SK-N-SH (cell line): Measurements from ENCODE around the gene ABLIM2. TPM values are rescaled to one million over a fixed set of nuclear protein-coding genes. Genes with fewer than 3 reads are reported as not detected.

ENCODE experiments used
- CTCF ChIA-PET: fragments of 300-600, 350-600 bp; formaldehyde crosslinking; extraction: SDS; loops from one replicate; lab custom pipeline; 2021; lab: Yijun Ruan, JAX
- POLR2A ChIA-PET: fragments of 350-600 bp; sonication (Branson Sonifier 250); formaldehyde crosslinking; extraction: SDS; loops from one replicate; lab custom pipeline; 2020; ENCODE audit warnings: antibody characterized with exemption, inconsistent platforms; lab: Yijun Ruan, JAX
- DNase-seq: peaks from one replicate; pipeline ENCODE4 v3.0.0; 2012
- H2AFZ ChIP-seq: fragments of 200-600 bp; sonication (generic); 2 replicates; pipeline ENCODE4 v1.8.1; 2016; ENCODE audit warnings: antibody characterized with exemption, mild to moderate bottlenecking, low read depth
- H3F3A ChIP-seq: fragments of 200-600 bp; sonication (generic); replicated peaks from 2 replicates; pipeline ENCODE3; 2016; ENCODE audit warnings: antibody characterized with exemption, mild to moderate bottlenecking; ENCODE audit not compliant: insufficient read depth
- H3K27ac ChIP-seq, 2 experiments: fragments of 200-500 bp in 1 of 2; fragments of 200-600 bp in 1 of 2; sonication (Bioruptor generic) in 1 of 2; sonication (generic), shearing (Covaris generic) in 1 of 2; 2 replicates each; pipeline versions ENCODE4 v1.5.1 to v1.6.1; 2014 to 2016; ENCODE audit warnings: low read depth in 2 of 2, inconsistent platforms in 1 of 2, low read length in 1 of 2, mild to moderate bottlenecking in 1 of 2, mixed read lengths in 1 of 2
- H3K27me3 ChIP-seq: fragments of 200-600 bp; sonication (generic), shearing (Covaris generic); 2 replicates; pipeline ENCODE4 v1.6.1; 2016; ENCODE audit warnings: mixed run types; ENCODE audit not compliant: insufficient read depth
- H3K36me3 ChIP-seq, 2 experiments: fragments of 200-500 bp in 1 of 2; fragments of 200-600 bp in 1 of 2; sonication (Bioruptor generic) in 1 of 2; sonication (generic) in 1 of 2; replicated peaks in 1 of 2; 2 replicates each; pipeline versions ENCODE3 to v1.5.1; 2014 to 2016; ENCODE audit warnings: low read length in 1 of 2, mild to moderate bottlenecking in 1 of 2; ENCODE audit not compliant: insufficient read depth in 2 of 2, control insufficient read depth in 1 of 2
- H3K4me1 ChIP-seq, 2 experiments: fragments of 200-500 bp in 1 of 2; fragments of 200-600 bp in 1 of 2; sonication (Bioruptor generic) in 1 of 2; sonication (generic), shearing (Covaris generic) in 1 of 2; 2 replicates each; pipeline versions ENCODE4 v1.5.1 to v1.6.1; 2014 to 2016; ENCODE audit warnings: low read depth in 1 of 2, low read length in 1 of 2, mixed run types in 1 of 2; ENCODE audit not compliant: insufficient read depth in 2 of 2, control insufficient read depth in 1 of 2
- H3K4me2 ChIP-seq: fragments of 200-600 bp; sonication (generic), shearing (Covaris generic); 2 replicates; pipeline ENCODE4 v1.6.1; 2017; ENCODE audit warnings: mixed run types
- H3K4me3 ChIP-seq, 2 experiments: fragments of 200-500 bp in 1 of 2; fragments of 200-600 bp in 1 of 2; sonication (Bioruptor generic) in 1 of 2; sonication (generic), shearing (Covaris generic) in 1 of 2; 2 replicates each; pipeline versions ENCODE4 v1.5.1 to v1.8.1; 2014 to 2016; ENCODE audit warnings: low read depth in 2 of 2, inconsistent platforms in 1 of 2, low read length in 1 of 2, mild to moderate bottlenecking in 1 of 2, mixed read lengths in 1 of 2, moderate library complexity in 1 of 2
- H3K79me2 ChIP-seq: fragments of 200-600 bp; sonication (generic); 2 replicates; pipeline ENCODE4 v1.8.1; 2017; ENCODE audit warnings: mild to moderate bottlenecking; ENCODE audit not compliant: insufficient read depth
- H3K9ac ChIP-seq: fragments of 200-600 bp; sonication (generic); 2 replicates; pipeline ENCODE4 v1.6.1; 2017; ENCODE audit warnings: mixed run types
- H3K9me2 ChIP-seq: fragments of 200-600 bp; sonication (generic); 2 replicates; pipeline ENCODE4 v1.6.1; 2017; ENCODE audit warnings: mixed run types
- H3K9me3 ChIP-seq: fragments of 200-600 bp; sonication (generic); 2 replicates; pipeline ENCODE4 v1.6.1; 2017; ENCODE audit warnings: mixed run types, mild to moderate bottlenecking, moderate library complexity
- H4K20me1 ChIP-seq: fragments of 200-600 bp; sonication (generic); 2 replicates; pipeline ENCODE4 v1.6.1; 2017; ENCODE audit warnings: mild to moderate bottlenecking, mixed run types; ENCODE audit not compliant: insufficient read depth
- CHD2 ChIP-seq: fragments of 150-350 bp; IDR thresholded peaks from 2 replicates; pipeline ENCODE4 v1.6.1; 2018; ENCODE audit warnings: low read length; ENCODE audit not compliant: partially characterized antibody
- CTCF ChIP-seq: fragments of 200-600 bp; sonication (generic); IDR thresholded peaks from 2 replicates; pipeline ENCODE4 v1.6.1; 2017; ENCODE audit warnings: antibody characterized with exemption, mild to moderate bottlenecking, moderate library complexity
- ELF1 ChIP-seq: IDR thresholded peaks from 2 replicates; pipeline ENCODE4 v1.4.0; 2012
- FOSL2 ChIP-seq: IDR thresholded peaks from 2 replicates; pipeline ENCODE4 v1.4.0; 2012; ENCODE audit warnings: low read depth, mild to moderate bottlenecking, moderate library complexity, borderline replicate concordance
- GABPA ChIP-seq: IDR thresholded peaks from 2 replicates; pipeline ENCODE4 v1.4.0; 2012; ENCODE audit warnings: low read depth, mild to moderate bottlenecking
- JUND ChIP-seq: IDR thresholded peaks from 2 replicates; pipeline ENCODE4 v1.4.0; 2012
- NRF1 ChIP-seq: IDR thresholded peaks from 2 replicates; pipeline ENCODE4 v1.6.1; 2012; ENCODE audit warnings: low read depth, mild to moderate bottlenecking, low read length
- RCOR1 ChIP-seq: fragments of 150-350 bp; IDR thresholded peaks from 2 replicates; pipeline ENCODE4 v1.6.1; 2017; ENCODE audit warnings: antibody characterized with exemption, low read length
- TAF1 ChIP-seq: IDR thresholded peaks from 2 replicates; pipeline ENCODE4 v1.6.1; 2012; ENCODE audit warnings: low read depth, mild to moderate bottlenecking, low read length, moderate library complexity, borderline replicate concordance
- ZBTB33 ChIP-seq: IDR thresholded peaks from 2 replicates; pipeline ENCODE4 v1.4.0; 2012; ENCODE audit warnings: low read depth, borderline replicate concordance
- WGBS: methylation state at CpG from one replicate; pipeline ENCODE4 v1.1.6; 2017; ENCODE audit warnings: low lambda C conversion rate; 5-methylcytosine and 5-hydroxymethylcytosine counted together
- polyA plus RNA-seq, 3 experiments: library from polyadenylated mRNA; depleted of rRNA; stranded (reverse); fragments of >200 nt; gene quantifications; 2 replicates each; pipeline ENCODE4 v1.2.3, GENCODE V29; 2012

ABLIM2 gene
- polyA plus RNA-seq, 1 of the 3 experiments (the other 2 are of a cell fraction), result 0.53 TPM

DNA sequence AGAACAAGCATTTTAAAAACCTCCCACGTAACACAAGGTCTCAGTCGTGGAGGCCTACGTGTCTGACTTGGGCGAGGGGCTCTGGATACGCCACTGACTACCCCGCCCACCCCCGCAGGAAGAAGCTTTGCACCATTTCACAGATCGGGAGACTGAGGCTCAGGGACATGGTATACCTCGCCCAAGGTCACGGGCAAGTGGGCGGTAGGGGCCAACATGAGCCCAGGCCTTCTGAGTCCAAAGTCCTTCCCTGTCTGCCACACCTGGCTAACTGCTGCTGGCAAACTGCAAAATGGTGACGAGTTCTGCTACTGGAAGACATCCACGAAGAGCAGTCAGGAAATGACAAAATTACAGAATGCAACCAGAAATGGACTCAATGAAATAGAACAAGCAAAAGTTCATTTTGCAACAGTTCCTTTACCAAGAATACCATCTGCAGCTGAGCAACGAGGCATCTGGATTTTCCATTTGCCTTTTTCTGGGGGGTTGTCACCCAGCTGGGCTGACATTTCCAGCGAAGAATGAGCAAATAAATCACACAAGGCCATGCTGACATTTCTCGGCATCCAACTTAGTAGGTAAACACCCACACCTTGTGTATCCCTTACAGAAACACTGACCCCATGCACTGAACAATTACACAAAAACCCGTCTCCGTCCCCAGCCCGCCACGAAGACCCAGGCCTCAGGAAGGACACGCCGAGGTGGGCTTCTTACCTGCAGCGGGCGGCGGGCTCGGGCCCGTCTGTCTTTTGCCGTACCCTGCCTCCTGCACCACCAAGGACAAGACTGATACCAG lies 148.7 kb downstream of the ABLIM2 start:
- H3K4me2 ChIP-seq, result peak overlapping the region; percentile 39; the same call in 1 of the 2 replicates
- CTCF ChIA-PET, result interaction anchor here (0.7 to 5.8 kb wide), 10 partner anchors 22 to 1055 kb away, joined by 3 to 35 read pairs (median 3); partner anchors contain the start of gene AFAP1
- H3K9me2 ChIP-seq, result no peaks in the 10 kb centered on the region
- no peak overlapping the region for H3K9ac ChIP-seq
- H4K20me1 ChIP-seq, result no peaks in the 10 kb centered on the region
- peak; percentile 52 for DNase-seq
- WGBS, result 77% methylated on average over 15 of the region's 28 CpGs
- peaks cover 9 to 33% of the 10 kb centered on the region in 2 experiments; a peak in 3 of 4 replicates for H3K4me1 ChIP-seq
- H3K27me3 ChIP-seq, result no peaks in the 10 kb centered on the region
- H3F3A ChIP-seq, result no peaks in the 10 kb centered on the region
- TF ChIP-seq NRF1, result no peak
- no peak for TF ChIP-seq GABPA
- H3K9me3 ChIP-seq, result no peaks in the 10 kb centered on the region
- POLR2A ChIA-PET, result interaction anchor here (1.2 to 1.4 kb wide), 2 partner anchors 19 to 70 kb away, joined by 3 to 4 read pairs; partner anchors contain the start of gene AFAP1
- H3K27ac ChIP-seq, result peak overlapping the region in 1 of 2 experiments; percentile 97; a peak in 2 of 4 replicates
- H3K36me3 ChIP-seq, result no peaks in the 10 kb centered on the region
- peak overlapping the region in 1 of 2 experiments; percentile 29; a peak in 2 of 4 replicates for H3K4me3 ChIP-seq
- H3K79me2 ChIP-seq, result no peaks in the 10 kb centered on the region
- no peak overlapping the region for H2AFZ ChIP-seq

GRCh38 chr4:8009097-8009496 lies 149.5 kb downstream of the ABLIM2 start:
- H3K4me2 ChIP-seq, result no peak overlapping the region
- no peaks in the 10 kb centered on the region for H3K9me3 ChIP-seq
- no peak overlapping the region for H3K27ac ChIP-seq
- H4K20me1 ChIP-seq, result no peaks in the 10 kb centered on the region
- H2AFZ ChIP-seq, result no peak overlapping the region
- WGBS, result 82% methylated on average over 5 of the region's 5 CpGs
- no peak for TF ChIP-seq FOSL2
- no peak for TF ChIP-seq CTCF
- no peak for TF ChIP-seq TAF1
- TF ChIP-seq RCOR1, result no peak
- no peak for TF ChIP-seq JUND
- TF ChIP-seq ELF1, result no peak
- no peak for TF ChIP-seq CHD2
- TF ChIP-seq ZBTB33, result no peak
- TF ChIP-seq, all 33 proteins: peak for 0
- H3F3A ChIP-seq, result no peaks in the 10 kb centered on the region
- no peak overlapping the region for H3K4me3 ChIP-seq
- H3K27me3 ChIP-seq, result no peaks in the 10 kb centered on the region
- no peak overlapping the region for H3K9ac ChIP-seq
- no peaks in the 10 kb centered on the region for H3K36me3 ChIP-seq
- peaks cover 9 to 33% of the 10 kb centered on the region in 2 experiments; a peak in 3 of 4 replicates for H3K4me1 ChIP-seq
- ChIA-PET CTCF (interaction anchor here (1.0 to 5.8 kb wide), 2 partner anchors 21 to 121 kb away, joined by 4 to 35 read pairs; no protein-coding TSS in a partner anchor), POLR2A (no interaction called here)
- no peaks in the 10 kb centered on the region for H3K79me2 ChIP-seq
- H3K9me2 ChIP-seq, result no peaks in the 10 kb centered on the region
- no peak for DNase-seq
